ENCODE measurements around the gene TMEM236.

The TMEM236 gene

GRCh38 chr10:17790651-17791050 lies 38.6 kb downstream of the TMEM236 start:
- no peak for DNase-seq

- no peak for DNase-seq
Observed at GRCh38 chr10:17792991-17793390, 41.0 kb downstream of the TMEM236 start.

GRCh38 chr10:17793823-17794644 lies 42.0 kb downstream of the TMEM236 start:
- DNase-seq = no peak

GRCh38 chr10:17795083-17795482 lies 43.1 kb downstream of the TMEM236 start:
- DNase-seq = no peak

- no peak for DNase-seq
Observed at GRCh38 chr10:17795813-17796594, 44.0 kb downstream of the TMEM236 start.

- no peak for DNase-seq
Observed at GRCh38 chr10:17801507-17801906, 49.5 kb downstream of the TMEM236 start.

- no peak for DNase-seq
Observed at GRCh38 chr10:17802350-17802749, 50.3 kb downstream of the TMEM236 start.

GRCh38 chr10:17802976-17803375 lies 51.0 kb downstream of the TMEM236 start:
- no peak for DNase-seq

- no peak for DNase-seq
Observed at GRCh38 chr10:17805330-17805729, 53.3 kb downstream of the TMEM236 start.

- DNase-seq = peak; percentile 17
Observed at GRCh38 chr10:17805921-17806577, 54.0 kb downstream of the TMEM236 start.

- no peak for DNase-seq
Observed at GRCh38 chr10:17808971-17809841, 57.2 kb downstream of the TMEM236 start, which contains the start of gene MRC1. TSS of gene MRC1 (plus strand) at chr10:17809348. CDS start at chr10:17809466, 118 bp downstream.

GRCh38 chr10:17811146-17811865 lies 59.3 kb downstream of the TMEM236 start:
- no peak for DNase-seq

- no peak for DNase-seq
Observed at GRCh38 chr10:17814973-17815372, 63.0 kb downstream of the TMEM236 start.

- no peak for DNase-seq
Observed at GRCh38 chr10:17816199-17816598, 64.2 kb downstream of the TMEM236 start.

- DNase-seq = no peak
Observed at GRCh38 chr10:17817316-17817715, 65.3 kb downstream of the TMEM236 start.

- no peak for DNase-seq
Observed at GRCh38 chr10:17817790-17818189, 65.8 kb downstream of the TMEM236 start.

GRCh38 chr10:17819836-17820235 lies 67.8 kb downstream of the TMEM236 start:
- DNase-seq = no peak

GRCh38 chr10:17820943-17821342 lies 68.9 kb downstream of the TMEM236 start:
- DNase-seq = no peak

- DNase-seq = no peak
Observed at GRCh38 chr10:17821893-17822292, 69.9 kb downstream of the TMEM236 start.

- DNase-seq = no peak
Observed at GRCh38 chr10:17831341-17831740, 79.3 kb downstream of the TMEM236 start.

GRCh38 chr10:17831896-17832295 lies 79.9 kb downstream of the TMEM236 start:
- DNase-seq = no peak

GRCh38 chr10:17833656-17834055 lies 81.7 kb downstream of the TMEM236 start:
- DNase-seq = no peak

Measured in CD4-positive, alpha-beta T cell treated with Interleukin-12 subunit alpha and Interleukin-12 subunit beta, for 1 hour (primary cell).